ENCODE results near the gene FES.

GRCh38 chr15:90876046-90876445 is 8.3 kb upstream of the FES start:
- TF ChIP-seq CREB1 (IDR thresholded peaks at IDR 0.05; ENCODE audit: low read depth) (no peak), TAF1 (IDR thresholded peaks at IDR 0.05; ENCODE audit: low read depth) (no peak), MAX (IDR thresholded peaks at IDR 0.05) (no peak), RAD21 (IDR thresholded peaks at IDR 0.05; ENCODE audit: low read depth) (no peak), EP300 (IDR thresholded peaks at IDR 0.05; ENCODE audit: borderline replicate concordance) (no peak), YY1 (IDR thresholded peaks at IDR 0.05; ENCODE audit: low read depth) (no peak), EGR1 (IDR thresholded peaks at IDR 0.05) (no peak), REST (IDR thresholded peaks at IDR 0.05; ENCODE audit: low read depth) (no peak), NFIC (IDR thresholded peaks at IDR 0.05) (no peak)

Measured in Ishikawa (cell line).